GM23248 (cell line): ENCODE data around the gene BTBD18.

ENCODE experiments used
- EZH2 ChIP-seq: fragments of 200-600 bp; sonication (generic); IDR thresholded peaks from 2 replicates; pipeline ENCODE4 v1.6.1; 2018; ENCODE audit warnings: antibody characterized with exemption, mild to moderate bottlenecking; ENCODE audit not compliant: insufficient read depth, poor library complexity, severe bottlenecking
- EZH2phosphoT487 ChIP-seq: fragments of 200-600 bp; sonication (generic); IDR thresholded peaks from 2 replicates; pipeline ENCODE4 v1.6.1; 2018; ENCODE audit warnings: antibody characterized with exemption, moderate library complexity, mild to moderate bottlenecking, low read depth; ENCODE audit not compliant: insufficient read depth

DNA sequence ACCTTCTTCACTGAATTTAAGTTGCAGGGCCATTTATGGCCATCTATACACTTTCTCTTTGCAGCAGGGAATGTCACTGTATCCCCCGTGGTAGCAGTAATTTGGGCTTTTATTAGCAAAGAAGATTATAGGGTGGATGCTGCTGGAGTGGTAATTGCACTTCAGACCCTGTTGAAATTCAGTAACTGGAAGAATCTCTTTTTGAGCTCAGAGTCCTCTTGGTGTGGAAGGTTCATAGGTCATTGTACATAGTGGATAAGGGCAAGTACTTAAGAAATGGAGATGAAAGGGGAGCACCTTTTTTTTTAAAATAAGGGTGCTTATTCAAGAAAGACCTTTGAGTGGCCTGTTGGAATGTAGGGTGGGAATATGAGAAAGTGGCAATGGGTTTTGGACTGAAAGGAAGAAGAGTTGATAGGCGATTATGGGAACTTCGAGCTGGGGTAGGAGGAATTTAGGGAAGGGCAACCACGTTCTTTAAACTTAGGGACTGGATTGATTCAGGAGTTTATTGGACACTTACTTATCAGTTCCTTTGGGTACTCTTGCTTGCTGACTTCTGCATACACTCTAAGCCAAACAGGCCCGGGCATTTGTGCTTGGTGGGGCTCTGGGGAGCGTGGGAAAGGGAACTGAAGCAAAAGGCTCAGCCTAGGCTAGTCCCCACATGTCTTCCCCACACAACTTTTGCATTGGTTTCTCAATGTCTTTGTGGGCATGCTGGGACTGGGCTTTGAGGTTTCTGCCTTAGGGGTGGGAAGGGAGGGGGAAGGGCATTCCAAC, 36.5 kb upstream of the BTBD18 start:
- no peak for TF ChIP-seq EZH2
- TF ChIP-seq EZH2phosphoT487, result no peak
